Ecto neural progenitor cell (in vitro differentiated cells): ENCODE results near the gene FKBP10.
"Not testable (repeated sequence)": the region's sequence is repeated elsewhere in the genome, so short reads cannot be mapped to it uniquely, and the experiment has no call there.

Experiments
- DNase-seq: peaks from one replicate; pipeline ENCODE4 v3.0.0-alpha.2; 2018; ENCODE audit warnings: low spot score

Gene FKBP10

DNA sequence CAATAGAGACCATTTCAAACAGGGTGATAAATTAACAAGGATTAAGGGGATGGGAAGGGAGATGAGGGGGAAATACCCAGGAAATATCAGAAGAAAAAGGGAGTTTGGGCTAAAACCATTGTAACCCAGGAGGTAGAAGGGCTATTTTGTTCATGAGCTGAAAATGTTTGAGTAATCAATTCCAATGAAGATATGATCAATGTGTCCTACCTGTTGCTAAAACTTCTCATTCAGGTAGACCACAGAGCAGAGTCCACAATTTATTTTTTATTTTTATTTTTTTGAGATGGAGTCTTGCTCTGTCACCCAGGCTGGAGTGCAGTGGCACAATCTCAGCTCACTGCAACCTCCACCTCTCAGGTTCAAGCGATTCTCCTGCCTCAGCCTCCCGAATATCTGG is 26.6 kb downstream of the FKBP10 start:
- not testable (repeated sequence) for DNase-seq

GRCh38 chr17:41840781-41841180 is 28.0 kb downstream of the FKBP10 start:
- not testable (repeated sequence) for DNase-seq

DNA sequence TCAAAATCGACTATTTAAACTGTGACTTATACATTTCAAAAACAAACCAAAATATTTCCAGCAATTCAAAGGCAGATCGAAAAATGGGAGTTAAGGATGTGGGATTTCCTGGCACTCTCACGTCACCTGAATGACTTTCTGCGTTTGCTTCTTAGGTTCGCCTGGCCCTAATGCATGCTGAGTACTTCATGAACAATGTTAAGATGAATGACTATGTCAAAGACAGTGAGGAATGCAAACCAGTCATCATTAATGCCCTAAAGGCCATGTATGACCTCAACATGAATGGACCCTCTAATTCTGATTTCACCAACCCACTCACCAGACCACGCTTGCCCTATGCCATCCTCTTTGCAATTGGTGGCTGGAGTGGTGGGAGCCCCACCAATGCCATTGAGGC is 32.2 kb downstream of the FKBP10 start:
- DNase-seq = no peak

DNA sequence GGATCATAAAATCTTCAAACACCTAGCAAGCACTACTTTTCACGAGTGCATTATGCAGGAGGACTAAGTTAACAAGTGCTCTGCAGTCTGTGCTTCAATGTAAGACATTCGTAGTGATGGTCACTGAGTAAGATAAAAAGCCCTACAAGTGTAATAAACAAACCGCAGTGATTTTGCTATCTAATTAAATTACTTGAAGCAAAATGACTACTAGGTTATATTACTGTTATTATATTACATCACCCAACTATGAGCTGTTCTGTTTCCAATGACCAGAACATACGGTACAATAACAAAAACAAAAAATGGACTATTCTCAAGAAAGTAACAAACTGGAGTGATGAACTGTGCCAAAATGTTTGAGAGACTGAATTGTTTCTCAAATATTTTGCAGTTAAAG is 36.0 kb downstream of the FKBP10 start:
- no peak for DNase-seq

GRCh38 chr17:41849251-41849990 is 36.6 kb downstream of the FKBP10 start:
- no peak for DNase-seq

- DNase-seq = not testable (repeated sequence)
These were observed 38.6 kb downstream of the FKBP10 start for GRCh38 chr17:41851382-41851781.

DNA sequence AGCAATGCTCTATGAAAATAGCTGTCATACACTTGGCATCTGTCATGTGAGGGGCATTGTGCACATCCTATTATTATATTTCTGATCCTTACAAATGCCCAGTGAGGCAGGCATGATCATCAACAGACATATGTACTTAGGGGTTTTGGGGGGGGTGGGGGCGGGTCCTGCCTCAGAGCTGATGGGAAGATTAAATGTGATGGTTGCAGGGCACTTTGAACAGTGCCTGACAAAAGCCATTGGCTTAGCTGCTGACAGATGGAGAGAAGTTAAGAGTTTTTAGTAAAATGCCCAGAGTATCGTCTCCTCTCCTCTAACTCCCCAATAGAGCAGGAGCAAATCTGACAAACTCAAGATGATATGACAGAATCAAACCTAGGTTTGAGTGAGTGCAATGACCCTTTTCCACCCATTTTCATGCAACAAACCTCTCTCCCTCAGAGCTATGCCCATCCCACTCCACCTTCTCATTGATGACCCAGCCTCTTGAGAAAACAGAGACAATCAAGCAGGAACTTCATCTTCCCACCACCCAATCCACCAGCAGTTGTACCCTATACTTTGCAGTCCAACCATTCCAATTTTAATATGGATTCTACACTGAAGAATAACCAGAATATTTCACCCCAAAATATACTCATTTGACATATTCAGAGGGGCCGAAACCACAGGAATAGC is 47.6 kb downstream of the FKBP10 start:
- no peak for DNase-seq

- no peak for DNase-seq
These were observed 50.5 kb downstream of the FKBP10 start for GRCh38 chr17:41863074-41863848.

- no peak for DNase-seq
These were observed 51.7 kb downstream of the FKBP10 start for GRCh38 chr17:41864498-41864835.

DNA sequence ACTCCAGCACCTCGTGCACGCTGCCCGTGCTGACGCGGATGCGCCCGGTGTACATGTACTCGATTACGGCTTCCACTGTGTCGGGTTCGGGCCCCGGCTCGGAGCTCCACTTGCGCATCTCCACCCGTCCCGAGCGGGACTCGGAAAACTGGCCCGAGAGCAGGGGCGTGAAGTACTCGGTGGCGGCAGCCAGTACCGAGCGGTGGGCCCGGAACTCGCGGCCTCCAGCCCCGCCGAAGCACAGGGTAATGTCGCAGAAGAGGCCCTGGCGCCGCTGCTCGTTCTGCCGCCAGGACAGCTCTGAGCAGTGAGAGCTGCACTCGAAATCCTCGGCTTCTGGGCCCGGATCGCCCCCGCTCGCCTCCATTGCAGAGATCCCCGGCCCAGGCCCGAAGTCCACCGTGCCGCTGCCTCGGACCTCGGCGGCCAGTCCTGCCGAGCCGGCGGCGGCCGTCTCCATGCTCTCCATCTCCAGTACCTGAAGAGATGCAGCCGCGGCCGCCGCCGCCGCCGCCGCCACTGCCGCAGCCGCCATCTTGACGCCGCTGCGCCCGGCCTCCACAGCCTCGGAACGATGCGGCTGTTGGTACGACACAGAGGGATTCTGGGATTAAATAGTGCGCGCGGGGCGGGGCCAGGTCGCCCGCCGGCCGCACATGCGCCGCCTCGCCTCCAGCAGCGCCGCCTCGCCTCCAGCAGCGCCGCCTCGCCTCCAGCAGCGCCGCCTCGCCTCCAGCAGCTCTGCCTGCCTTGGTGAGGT is 52.2 kb downstream of the FKBP10 start, which contains the start of gene KLHL11:
TSS of gene KLHL11 (minus strand) at position 588 of the 760 bp plus-strand sequence. CDS start at position 535, 53 bp downstream.
- DNase-seq = peak; percentile 96

DNA sequence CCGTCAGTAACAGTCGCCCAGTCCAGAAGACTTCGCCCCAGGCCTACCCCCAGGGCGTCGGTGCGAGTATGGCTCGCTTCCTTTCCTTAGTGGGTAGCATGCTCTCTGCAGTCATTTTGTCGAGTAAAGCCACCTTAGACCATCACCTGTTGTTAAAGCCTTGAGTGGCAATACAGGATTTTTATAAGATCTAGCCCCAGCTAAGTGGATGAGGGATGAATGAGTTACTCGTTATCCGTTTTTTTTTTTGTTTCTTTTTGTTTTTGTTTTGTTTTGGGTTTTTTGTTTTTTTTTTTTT is 52.7 kb downstream of the FKBP10 start:
- DNase-seq = no peak

DNA sequence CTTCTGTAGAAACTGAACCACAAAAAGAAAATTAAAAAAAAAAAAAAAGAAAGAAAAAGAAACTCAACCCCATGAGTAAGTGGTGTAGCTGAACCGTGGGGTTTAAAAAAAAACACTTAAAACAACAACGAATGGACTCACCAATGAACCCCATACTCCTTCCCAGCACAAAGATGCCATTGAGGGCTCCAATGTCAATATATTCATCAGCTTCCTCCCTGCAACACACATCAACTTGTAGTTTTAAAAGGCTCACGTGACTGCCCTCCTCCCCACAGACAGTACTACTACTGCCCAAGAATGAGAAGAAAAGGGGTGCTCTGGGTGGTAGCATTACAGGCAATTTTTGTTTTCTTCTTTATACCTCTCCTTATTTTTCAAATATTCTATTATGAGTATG is 55.8 kb downstream of the FKBP10 start:
- no peak for DNase-seq

DNA sequence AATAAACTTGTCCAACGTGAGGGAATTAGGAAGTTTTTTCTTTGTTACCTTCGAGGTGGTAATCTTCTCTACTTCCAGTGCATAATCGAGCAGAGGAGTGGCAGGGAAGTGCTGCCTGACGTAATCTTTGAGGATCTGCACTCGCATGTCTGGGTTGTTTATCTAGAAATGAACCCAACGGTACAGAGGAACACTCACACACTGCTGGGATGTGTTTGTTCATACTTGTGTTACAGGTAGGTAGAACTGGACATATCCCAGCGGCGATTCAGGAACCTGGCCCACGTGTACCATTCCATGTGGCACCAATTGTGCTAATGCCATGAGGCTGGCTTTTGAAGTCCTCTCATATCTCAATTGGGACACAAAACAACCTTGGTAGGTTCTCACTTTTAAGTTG is 56.6 kb downstream of the FKBP10 start:
- DNase-seq = no peak

GRCh38 chr17:41870097-41870496 is 57.3 kb downstream of the FKBP10 start:
- no peak for DNase-seq

DNA sequence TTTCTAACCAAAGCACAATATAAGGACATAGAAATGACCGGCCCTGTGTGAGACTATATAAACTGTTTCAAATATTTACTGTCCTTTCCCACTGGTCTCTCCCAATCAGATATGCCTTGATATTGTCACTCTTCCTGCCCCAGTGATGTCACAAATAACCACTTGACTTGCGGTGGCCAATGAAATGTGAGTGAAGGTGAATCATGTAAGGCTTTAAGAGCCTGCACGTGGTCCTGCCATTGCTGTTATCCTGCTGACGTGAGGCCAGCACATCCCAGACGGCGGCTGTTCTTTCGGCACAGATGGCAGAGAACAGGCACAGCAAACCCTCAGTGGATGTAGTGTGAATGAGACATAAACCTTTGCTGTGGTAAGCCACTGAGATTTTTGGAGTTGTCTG is 57.8 kb downstream of the FKBP10 start:
- no peak for DNase-seq

DNA sequence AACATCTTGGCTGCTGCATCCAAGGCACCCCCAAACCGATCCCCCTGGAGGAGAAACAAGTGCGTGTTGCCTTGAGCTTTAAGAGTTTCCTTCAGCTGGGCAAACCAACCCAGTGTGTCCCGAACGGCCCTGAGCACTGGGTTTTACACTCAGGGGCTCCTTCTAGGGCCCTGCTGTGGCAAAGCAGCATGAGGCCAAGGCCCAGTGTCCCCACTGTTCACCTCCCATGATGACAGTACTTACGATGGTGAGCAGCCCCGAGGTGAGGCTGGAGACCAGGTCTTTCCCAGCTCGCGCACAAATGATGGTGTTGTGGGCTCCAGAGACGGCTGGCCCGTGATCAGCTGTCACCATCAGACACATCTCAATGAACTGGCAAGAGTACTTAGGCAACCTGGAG is 59.0 kb downstream of the FKBP10 start:
- no peak for DNase-seq
